ENCODE data around the gene CLTCL1. TPM values are rescaled to one million over a fixed set of nuclear protein-coding genes. Genes with fewer than 3 reads are reported as not detected.
A peak's percentile ranks its signal among the peaks of the same experiment; 100 is the strongest.

Gene CLTCL1
- total RNA-seq, 1 donor from 2014 or later: 13.7 TPM

- no peak overlapping the region for H3K4me3 ChIP-seq (ENCODE audit: low read depth, low read length)
- FAIRE-seq (no peak), DNase-seq (ENCODE audit: low read depth) (no peak)
- H3K27me3 ChIP-seq (ENCODE audit: control insufficient read depth, insufficient read depth, low read length): no peaks in the 10 kb centered on the region
- TF ChIP-seq CTCF (IDR thresholded peaks at IDR 0.05; ENCODE audit: insufficient read depth, low read length, severe bottlenecking): no peak
- H3K36me3 ChIP-seq (ENCODE audit: control insufficient read depth, insufficient read depth, low read length): peaks cover 5% of the 10 kb centered on the region
Measured at GRCh38 chr22:19199479-19199878, 92.0 kb downstream of the CLTCL1 start.

GRCh38 chr22:19197997-19198865, 93.3 kb downstream of the CLTCL1 start:
- Histone ChIP-seq H3K36me3 (ENCODE audit: control insufficient read depth, insufficient read depth, low read length) (peaks cover 6% of the 10 kb centered on the region), H3K27me3 (ENCODE audit: control insufficient read depth, insufficient read depth, low read length) (no peaks in the 10 kb centered on the region), H3K4me3 (ENCODE audit: low read depth, low read length) (no peak overlapping the region)
- TF ChIP-seq CTCF (IDR thresholded peaks at IDR 0.05; ENCODE audit: insufficient read depth, low read length, severe bottlenecking): no peak
- DNase-seq (ENCODE audit: low read depth): no peak
- FAIRE-seq: no peak

GRCh38 chr22:19196841-19197612, 94.5 kb downstream of the CLTCL1 start:
- H3K36me3 ChIP-seq (ENCODE audit: control insufficient read depth, insufficient read depth, low read length): peaks cover 9% of the 10 kb centered on the region
- FAIRE-seq (no peak), DNase-seq (ENCODE audit: low read depth) (no peak)
- no peak for TF ChIP-seq CTCF (IDR thresholded peaks at IDR 0.05; ENCODE audit: insufficient read depth, low read length, severe bottlenecking)
- H3K4me3 ChIP-seq (ENCODE audit: low read depth, low read length): no peak overlapping the region
- no peaks in the 10 kb centered on the region for H3K27me3 ChIP-seq (ENCODE audit: control insufficient read depth, insufficient read depth, low read length)

- FAIRE-seq: no peak
- no peaks in the 10 kb centered on the region for H3K27me3 ChIP-seq (ENCODE audit: control insufficient read depth, insufficient read depth, low read length)
- H3K4me3 ChIP-seq (ENCODE audit: low read depth, low read length): no peak overlapping the region
- no peak for DNase-seq (ENCODE audit: low read depth)
- H3K36me3 ChIP-seq (ENCODE audit: control insufficient read depth, insufficient read depth, low read length): peaks cover 9% of the 10 kb centered on the region
- TF ChIP-seq CTCF (IDR thresholded peaks at IDR 0.05; ENCODE audit: insufficient read depth, low read length, severe bottlenecking): no peak
Measured at GRCh38 chr22:19195796-19196731, 95.5 kb downstream of the CLTCL1 start.

GRCh38 chr22:19194766-19195536, 96.6 kb downstream of the CLTCL1 start:
- no peak for FAIRE-seq
- no peak for TF ChIP-seq CTCF (IDR thresholded peaks at IDR 0.05; ENCODE audit: insufficient read depth, low read length, severe bottlenecking)
- Histone ChIP-seq H3K36me3 (ENCODE audit: control insufficient read depth, insufficient read depth, low read length) (peaks cover 9% of the 10 kb centered on the region), H3K4me3 (ENCODE audit: low read depth, low read length) (no peak overlapping the region), H3K27me3 (ENCODE audit: control insufficient read depth, insufficient read depth, low read length) (no peaks in the 10 kb centered on the region)
- DNase-seq (ENCODE audit: low read depth): peak; percentile 1
